ENCODE measurements around the gene DAP.
A peak's percentile ranks its signal among the peaks of the same experiment; 100 is the strongest.
"Not testable (repeated sequence)": the region's sequence is repeated elsewhere in the genome, so short reads cannot be mapped to it uniquely, and the experiment has no call there.

Gene DAP

DNA sequence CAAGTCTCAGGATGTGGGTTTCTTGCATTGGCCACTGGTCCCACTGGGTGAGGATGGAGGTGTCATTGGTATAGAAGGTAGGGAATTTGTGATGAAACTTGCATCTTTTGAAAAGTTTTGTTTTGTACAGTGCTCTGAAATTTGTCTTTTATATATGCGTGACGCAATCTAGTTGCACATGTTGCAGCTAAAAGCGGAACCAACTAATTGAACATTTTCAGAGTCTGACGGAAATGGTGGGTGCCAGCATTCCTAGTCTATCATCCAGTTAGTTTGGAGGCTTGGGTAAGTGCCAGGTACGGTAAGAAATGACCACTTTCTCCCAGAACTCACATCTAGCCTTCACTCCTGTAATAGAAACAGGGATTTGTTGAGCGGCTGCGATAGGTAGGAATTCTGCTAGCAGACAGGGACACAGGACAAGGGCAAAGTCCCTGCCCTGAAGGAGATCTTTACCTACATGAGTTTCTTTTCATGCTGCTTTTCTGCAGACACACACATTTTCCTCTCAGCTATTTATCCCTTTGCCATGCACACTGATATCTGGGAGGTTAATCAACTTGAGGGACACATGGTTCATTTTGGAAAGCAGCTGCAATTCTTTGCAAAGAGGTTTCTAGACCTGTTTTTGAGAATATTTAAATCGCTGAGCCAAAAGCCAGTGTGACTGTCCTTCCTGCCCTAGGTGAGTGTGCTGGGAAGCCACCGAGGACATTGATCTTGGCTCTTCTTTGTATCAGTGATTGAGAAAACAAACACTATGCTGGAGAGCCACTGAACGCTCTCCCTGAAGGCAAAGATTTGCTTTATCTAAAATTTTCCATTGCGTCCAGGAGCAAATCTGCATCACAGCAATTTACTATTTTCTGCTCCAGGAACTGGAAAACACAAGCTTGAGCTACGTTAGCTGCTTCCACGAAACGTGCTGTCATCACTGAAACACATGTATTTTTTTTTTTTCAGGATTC lies 89.7 kb downstream of the DAP start:
- no peaks in the 10 kb centered on the region for H3K36me3 Mint-ChIP-seq
- H3K4me3 Mint-ChIP-seq, result no peak overlapping the region
- no peak for DNase-seq (ENCODE audit: low spot score in 2 of 2)
- no peak overlapping the region for H3K27ac Mint-ChIP-seq
- peaks cover 12% of the 10 kb centered on the region for H3K4me1 Mint-ChIP-seq
- H3K9me3 Mint-ChIP-seq, result no peaks in the 10 kb centered on the region
- ATAC-seq, result no peak

DNA sequence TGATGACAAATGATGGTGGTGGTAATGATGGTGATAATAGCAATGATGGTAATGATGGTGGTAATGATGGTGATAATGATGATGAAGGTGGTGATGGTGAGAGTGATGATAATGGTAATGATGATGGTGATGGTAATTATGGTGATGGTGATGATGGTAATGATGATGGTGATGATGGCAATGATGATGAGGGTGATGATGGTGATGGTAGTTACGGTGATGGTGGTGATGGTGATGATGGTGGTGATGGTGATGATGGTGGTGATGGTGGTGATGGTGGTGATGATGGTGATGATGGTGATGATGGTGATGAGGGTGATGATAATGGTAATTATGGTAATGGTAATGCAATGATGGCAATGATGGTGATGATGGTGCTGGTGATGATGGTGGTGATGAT lies 91.1 kb downstream of the DAP start:
- no peak for DNase-seq (ENCODE audit: low spot score in 2 of 2)
- no peaks in the 10 kb centered on the region for H3K9me3 Mint-ChIP-seq
- ATAC-seq, result no peak
- H3K4me3 Mint-ChIP-seq, result no peak overlapping the region
- peaks cover 4% of the 10 kb centered on the region for H3K4me1 Mint-ChIP-seq
- no peak overlapping the region for H3K27ac Mint-ChIP-seq
- H3K36me3 Mint-ChIP-seq, result no peaks in the 10 kb centered on the region

DNA sequence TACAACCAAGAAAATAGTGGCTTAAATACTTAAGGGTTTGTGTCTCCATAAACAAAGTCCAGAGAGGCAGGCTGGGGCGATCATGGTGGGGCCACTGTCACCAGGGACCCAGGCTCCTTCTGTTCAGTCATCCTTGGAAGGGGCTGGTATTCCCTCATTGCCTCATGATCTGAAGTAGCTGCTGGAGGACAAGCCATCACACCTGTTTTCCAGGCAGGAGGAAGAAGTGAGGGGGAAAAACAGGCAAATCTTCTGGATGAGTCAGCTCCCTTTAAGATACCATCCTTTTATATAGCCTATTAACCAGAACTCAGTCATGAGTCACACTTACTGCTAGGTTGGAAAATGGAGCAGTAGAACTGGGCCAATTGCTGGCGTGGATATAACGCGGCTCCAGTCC lies 92.3 kb downstream of the DAP start:
- no peak for ATAC-seq
- no peak overlapping the region for H3K27ac Mint-ChIP-seq
- H3K36me3 Mint-ChIP-seq, result no peaks in the 10 kb centered on the region
- H3K9me3 Mint-ChIP-seq, result no peaks in the 10 kb centered on the region
- DNase-seq (ENCODE audit: low spot score in 2 of 2), result no peak
- H3K4me3 Mint-ChIP-seq, result no peak overlapping the region
- H3K4me1 Mint-ChIP-seq, result peaks cover 4% of the 10 kb centered on the region

DNA sequence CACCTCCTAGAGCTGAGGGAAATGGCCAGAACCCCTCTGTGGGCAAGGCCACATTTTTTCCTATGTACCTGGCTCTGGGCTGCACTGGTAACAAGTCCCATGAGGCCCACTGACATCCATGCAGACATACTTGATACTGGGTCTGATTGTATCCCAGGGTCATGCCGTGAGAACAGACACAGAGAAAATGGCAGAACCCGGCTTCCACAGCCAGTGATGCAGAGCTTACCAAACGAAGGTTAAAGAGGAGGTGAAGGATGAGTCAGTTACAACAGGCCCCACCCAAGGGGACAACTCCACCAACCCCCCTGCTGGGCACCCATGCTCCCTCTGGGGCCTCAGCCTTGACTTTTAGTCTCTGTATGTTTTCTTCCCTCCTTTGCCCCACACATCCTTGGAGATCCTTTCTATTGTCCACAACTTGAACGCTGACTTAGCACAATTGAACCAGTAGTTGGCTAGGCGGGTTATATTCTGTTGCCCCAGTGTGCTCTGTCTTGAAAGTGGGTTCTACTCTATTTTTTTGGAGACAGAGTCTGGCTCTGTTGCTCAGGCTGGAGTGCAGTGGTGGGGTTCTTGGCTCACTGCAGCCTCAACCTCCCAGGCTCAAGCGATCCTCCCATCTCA lies 93.5 kb downstream of the DAP start:
- ATAC-seq (no peak), DNase-seq (ENCODE audit: low spot score in 2 of 2) (no peak)
- Mint-ChIP-seq H3K4me1 (no peaks in the 10 kb centered on the region), H3K4me3 (no peak overlapping the region), H3K9me3 (no peaks in the 10 kb centered on the region), H3K36me3 (no peaks in the 10 kb centered on the region), H3K27ac (no peak overlapping the region)

DNA sequence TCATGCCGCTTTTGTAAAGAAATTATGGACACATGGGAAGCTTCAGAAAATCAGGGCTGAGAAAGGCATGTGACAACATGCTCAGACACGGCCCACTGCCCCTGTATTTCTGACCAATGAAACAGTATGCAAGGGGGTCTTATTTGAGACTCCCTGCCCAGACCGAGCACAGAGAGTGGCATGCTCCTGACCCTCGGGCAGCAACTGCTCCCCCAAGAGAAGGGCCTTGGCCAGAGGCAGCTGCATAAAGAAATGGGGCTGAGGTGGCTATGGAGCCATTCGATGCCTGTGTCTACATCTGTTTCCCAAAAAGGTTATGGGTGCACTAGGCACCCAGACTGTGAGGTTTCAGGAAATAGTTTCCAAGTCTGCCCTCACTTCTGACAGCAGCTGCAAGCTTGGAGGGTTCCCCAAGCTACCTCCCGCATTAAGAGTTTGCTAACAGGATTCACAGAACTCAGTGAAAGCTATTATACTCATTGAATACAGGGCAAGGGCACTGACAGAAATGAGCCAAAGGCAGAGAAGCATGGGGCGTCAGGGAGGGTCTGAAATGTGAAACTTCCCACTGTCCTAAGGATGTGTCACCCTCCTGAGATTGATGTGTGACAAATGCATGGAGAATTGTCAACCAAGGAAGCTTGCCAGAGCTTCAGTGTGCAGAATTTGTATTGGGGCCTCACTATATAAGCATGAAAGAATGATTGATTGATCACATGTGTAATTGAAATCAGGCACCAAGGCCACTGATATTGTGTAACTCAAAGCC lies 94.3 kb downstream of the DAP start:
- DNase-seq (ENCODE audit: low spot score in 2 of 2), result no peak
- H3K4me3 Mint-ChIP-seq, result no peak overlapping the region
- H3K9me3 Mint-ChIP-seq, result no peaks in the 10 kb centered on the region
- no peaks in the 10 kb centered on the region for H3K4me1 Mint-ChIP-seq
- no peaks in the 10 kb centered on the region for H3K36me3 Mint-ChIP-seq
- H3K27ac Mint-ChIP-seq, result no peak overlapping the region
- ATAC-seq, result no peak

DNA sequence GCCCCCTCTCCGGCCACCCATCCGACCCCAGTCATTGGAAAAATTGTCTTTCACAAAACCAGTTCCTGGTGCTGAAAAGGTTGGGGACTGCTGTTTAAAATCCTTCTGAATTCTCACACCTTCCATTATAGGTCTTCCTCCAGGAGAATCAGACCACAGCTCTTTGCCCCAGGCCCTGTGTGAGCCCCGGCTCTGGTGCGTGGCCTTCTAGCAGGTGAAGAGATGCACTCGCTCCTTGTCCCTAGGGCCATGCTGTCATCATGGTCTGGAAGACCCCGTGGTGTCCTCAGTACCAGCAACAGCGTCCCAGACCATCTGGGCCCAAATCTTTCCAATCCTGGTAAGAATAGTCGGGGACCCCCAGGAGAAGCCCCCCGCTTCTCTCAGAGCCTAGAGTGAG lies 95.2 kb downstream of the DAP start:
- H3K4me3 Mint-ChIP-seq, result no peak overlapping the region
- no peaks in the 10 kb centered on the region for H3K36me3 Mint-ChIP-seq
- H3K9me3 Mint-ChIP-seq, result no peaks in the 10 kb centered on the region
- DNase-seq (ENCODE audit: low spot score in 2 of 2), result no peak
- no peaks in the 10 kb centered on the region for H3K4me1 Mint-ChIP-seq
- no peak for ATAC-seq
- no peak overlapping the region for H3K27ac Mint-ChIP-seq

DNA sequence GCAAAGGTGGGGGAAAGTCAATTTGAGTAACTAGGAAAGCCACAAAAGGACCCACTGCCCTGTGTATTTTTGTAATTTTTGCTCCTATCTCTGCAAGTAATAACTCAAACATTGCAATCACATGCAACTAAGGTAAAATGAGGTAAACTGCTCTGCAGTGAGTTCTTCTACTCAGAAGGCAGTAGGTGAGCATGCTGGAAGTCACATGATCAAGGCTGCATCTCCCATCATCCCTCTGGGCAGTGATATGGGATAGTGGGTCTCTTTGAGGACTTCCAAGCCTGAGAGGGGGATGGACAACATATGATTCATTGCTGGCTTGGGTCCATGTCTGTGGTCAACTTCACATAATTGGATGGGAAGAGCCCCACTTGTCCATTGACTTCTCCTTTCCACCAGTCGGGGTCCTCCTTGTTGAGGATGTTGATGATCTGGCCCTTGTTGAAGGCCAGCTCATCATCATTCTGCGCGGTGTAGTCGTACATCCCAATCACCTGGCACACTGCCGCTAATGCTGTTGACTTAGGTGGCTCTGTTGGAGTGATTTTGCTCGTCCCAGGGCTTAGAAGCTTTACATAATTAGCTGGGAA lies 96.8 kb downstream of the DAP start:
- H3K27ac Mint-ChIP-seq; H3K9me3 Mint-ChIP-seq; H3K4me1 Mint-ChIP-seq; DNase-seq (ENCODE audit: low spot score in 2 of 2); ATAC-seq; H3K4me3 Mint-ChIP-seq; H3K36me3 Mint-ChIP-seq: not testable (repeated sequence)

DNA sequence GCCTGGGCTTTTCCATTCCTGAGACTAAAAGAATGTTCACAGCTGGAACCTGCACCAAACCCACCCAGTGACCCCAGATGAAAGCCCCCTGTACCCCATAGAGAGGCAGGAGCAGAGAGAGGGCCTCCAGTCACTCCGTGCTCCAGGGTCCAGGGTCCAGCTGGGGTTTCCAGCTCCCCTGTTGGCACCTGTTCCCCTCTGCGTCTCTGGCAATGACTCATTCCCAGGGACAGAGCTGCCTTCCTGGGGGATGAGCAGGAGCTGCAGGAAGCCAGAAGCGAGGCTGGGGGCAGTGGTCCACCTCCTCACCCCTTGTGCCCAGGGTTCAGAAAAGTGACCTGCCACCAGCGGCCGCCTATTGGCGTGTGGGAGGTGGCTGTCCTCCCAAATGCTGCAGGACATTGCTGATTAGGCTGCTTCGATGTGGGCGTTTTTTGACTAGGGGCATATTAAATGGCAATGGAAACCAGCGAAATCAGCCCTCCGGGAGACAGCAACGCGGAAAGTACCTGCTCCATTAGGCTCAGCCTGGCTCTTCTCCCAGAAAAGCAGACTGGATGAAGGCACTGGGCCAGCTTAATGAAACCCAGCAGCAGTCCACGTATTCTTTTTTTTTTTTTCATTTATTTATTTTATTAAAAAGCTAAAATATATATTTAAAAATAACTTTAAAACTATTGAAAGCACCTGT lies 97.4 kb downstream of the DAP start:
- no peaks in the 10 kb centered on the region for H3K36me3 Mint-ChIP-seq
- H3K27ac Mint-ChIP-seq, result no peak overlapping the region
- no peak for DNase-seq (ENCODE audit: low spot score in 2 of 2)
- no peaks in the 10 kb centered on the region for H3K9me3 Mint-ChIP-seq
- no peak for ATAC-seq
- H3K4me1 Mint-ChIP-seq, result no peaks in the 10 kb centered on the region
- no peak overlapping the region for H3K4me3 Mint-ChIP-seq

DNA sequence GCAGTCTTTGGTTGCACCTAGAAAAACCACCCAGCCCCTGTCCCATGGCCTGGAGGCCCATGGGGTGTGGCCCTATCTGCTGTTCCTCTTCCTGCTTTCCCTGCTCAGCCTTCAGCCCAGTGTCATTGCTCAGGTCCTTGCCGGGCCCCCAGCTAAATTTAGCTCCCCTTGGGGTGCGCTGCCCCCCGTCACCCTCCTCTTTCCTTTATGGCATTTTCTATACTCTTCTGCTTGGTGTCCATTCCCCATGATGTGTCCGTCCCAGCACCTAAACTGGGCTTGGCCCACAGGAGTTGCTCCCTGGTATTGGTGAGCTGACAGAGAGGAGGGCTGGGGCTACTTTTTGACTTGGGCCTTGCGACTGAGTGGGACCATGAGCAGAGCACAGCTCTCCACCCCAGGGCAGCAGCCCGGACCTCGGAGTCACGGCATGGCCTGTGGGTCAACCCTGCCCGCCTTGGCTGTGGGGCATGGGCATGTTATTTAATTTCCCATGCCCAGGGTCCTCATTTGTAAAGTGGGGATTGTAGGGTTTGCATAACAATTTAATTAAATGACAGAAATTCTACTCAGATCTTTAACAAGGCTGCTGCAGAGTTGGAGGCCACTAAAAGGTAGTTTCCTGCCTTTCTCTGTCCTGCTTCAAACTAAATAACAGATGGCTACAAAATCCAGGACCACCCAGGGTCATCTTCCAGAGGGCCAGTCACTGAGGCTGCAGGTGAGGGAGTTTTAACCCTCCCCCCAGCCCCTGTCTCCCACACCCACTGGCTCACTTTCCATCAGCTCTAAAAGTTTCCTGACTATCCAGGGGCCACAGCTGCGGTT lies 98.2 kb downstream of the DAP start:
- DNase-seq (ENCODE audit: low spot score in 2 of 2) (no peak), ATAC-seq (no peak)
- H3K27ac Mint-ChIP-seq, result peak overlapping the region; percentile 9
- no peaks in the 10 kb centered on the region for H3K4me1 Mint-ChIP-seq
- no peaks in the 10 kb centered on the region for H3K9me3 Mint-ChIP-seq
- no peaks in the 10 kb centered on the region for H3K36me3 Mint-ChIP-seq
- no peak overlapping the region for H3K4me3 Mint-ChIP-seq

DNA sequence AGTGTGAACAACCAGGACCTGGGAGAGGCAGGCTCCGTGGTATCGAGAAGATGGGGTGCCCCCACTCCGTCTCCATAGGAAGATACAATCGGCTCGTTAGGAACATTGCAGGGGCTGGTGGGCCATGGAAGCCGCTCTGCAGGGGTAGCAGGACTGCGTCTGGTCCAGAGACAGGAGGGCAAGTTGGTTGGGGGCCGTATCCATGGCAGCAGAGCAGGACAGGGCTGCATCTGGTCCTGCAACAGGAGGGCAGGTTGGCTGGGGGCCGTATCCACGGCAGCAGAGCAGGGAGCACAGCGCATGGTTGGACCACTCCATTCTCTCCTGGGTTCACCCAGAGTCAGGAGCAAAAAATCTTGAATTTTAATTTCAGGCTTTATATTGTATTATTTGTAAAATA lies 99.0 kb downstream of the DAP start:
- H3K4me3 Mint-ChIP-seq, result no peak overlapping the region
- no peak for ATAC-seq
- H3K4me1 Mint-ChIP-seq, result no peaks in the 10 kb centered on the region
- H3K36me3 Mint-ChIP-seq, result no peaks in the 10 kb centered on the region
- peak overlapping the region; percentile 9 for H3K27ac Mint-ChIP-seq
- DNase-seq (ENCODE audit: low spot score in 2 of 2), result no peak
- no peaks in the 10 kb centered on the region for H3K9me3 Mint-ChIP-seq

DNA sequence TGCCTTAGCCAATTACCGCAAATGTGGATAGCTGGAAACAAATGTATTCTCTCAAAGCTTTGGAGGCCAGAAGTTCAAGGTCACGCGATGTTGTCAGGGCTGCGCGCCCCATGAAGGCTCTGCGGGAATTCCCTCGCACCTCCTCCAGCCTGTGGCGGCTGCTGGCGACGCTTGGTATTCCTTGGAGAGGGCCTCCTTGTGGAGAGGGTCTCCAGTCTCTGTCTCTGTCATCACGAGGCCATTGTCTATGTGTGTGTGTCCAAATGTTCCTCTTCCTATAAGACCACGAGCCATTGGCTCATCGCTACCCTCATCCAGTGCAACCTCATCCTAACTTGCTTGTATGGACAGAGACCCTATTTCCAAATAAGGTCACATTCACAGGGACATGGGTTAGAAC lies 99.6 kb downstream of the DAP start:
- Mint-ChIP-seq H3K9me3 (no peaks in the 10 kb centered on the region), H3K27ac (no peak overlapping the region), H3K4me3 (no peak overlapping the region), H3K36me3 (no peaks in the 10 kb centered on the region), H3K4me1 (no peaks in the 10 kb centered on the region)
- ATAC-seq (no peak), DNase-seq (ENCODE audit: low spot score in 2 of 2) (no peak)

DNA sequence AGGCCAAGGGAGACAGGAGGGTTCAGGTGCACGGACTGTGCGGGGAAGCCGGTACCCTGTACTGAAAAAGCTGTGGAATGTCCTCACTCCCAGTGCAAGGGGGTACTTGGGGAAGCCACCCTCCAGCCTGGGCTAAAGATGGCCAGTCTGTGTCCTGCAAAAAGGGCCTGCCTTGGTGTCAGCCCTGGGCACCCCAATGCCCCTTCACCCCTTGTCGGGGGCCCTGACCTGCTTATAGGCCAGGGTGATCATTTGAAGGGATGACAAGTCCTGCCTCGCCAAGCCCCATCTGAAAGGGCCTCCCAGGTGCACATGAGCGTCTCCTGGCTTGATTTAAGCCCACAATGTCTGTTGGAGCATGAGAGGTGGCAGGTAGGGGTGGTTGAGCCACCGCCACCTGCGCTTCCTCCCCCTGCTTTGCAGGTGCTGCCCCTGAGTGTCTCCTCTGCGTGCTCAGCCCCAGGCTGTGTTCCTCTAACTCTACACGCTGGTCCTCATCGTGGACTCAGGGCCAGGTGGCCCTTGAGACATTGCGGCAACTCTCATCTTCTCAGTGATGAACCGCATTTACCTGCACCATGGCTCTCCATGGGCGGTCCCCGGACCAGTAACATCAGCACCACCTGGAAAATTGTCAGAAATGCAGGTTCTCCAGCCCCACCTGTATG lies 100.2 kb downstream of the DAP start:
- Mint-ChIP-seq H3K36me3 (no peaks in the 10 kb centered on the region), H3K4me1 (no peaks in the 10 kb centered on the region), H3K4me3 (no peak overlapping the region), H3K9me3 (no peaks in the 10 kb centered on the region), H3K27ac (no peak overlapping the region)
- DNase-seq (ENCODE audit: low spot score in 2 of 2) (no peak), ATAC-seq (peak; percentile 23)

DNA sequence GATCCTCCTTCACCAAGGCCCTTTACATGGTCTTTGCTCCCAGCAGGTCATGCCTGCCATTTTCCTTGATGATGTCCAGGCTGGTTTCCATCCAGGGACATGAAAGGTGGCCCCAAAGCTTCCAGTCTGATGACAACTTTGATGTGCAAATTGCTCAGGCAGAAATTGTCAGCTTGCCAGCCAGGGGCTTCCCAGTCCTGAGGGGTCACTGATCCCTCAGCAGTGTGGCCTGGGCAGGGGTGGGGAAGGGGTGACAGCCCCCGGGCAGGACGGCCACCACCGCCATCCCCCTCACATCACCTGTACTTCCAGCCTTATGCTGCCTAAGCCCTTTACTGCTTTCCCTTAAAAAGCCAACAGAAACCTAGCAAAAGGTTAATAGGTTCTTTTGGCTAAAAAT lies 100.9 kb downstream of the DAP start:
- no peaks in the 10 kb centered on the region for H3K4me1 Mint-ChIP-seq
- no peak overlapping the region for H3K27ac Mint-ChIP-seq
- no peaks in the 10 kb centered on the region for H3K9me3 Mint-ChIP-seq
- H3K36me3 Mint-ChIP-seq, result no peaks in the 10 kb centered on the region
- H3K4me3 Mint-ChIP-seq, result no peak overlapping the region
- no peak for DNase-seq (ENCODE audit: low spot score in 2 of 2)
- no peak for ATAC-seq

DNA sequence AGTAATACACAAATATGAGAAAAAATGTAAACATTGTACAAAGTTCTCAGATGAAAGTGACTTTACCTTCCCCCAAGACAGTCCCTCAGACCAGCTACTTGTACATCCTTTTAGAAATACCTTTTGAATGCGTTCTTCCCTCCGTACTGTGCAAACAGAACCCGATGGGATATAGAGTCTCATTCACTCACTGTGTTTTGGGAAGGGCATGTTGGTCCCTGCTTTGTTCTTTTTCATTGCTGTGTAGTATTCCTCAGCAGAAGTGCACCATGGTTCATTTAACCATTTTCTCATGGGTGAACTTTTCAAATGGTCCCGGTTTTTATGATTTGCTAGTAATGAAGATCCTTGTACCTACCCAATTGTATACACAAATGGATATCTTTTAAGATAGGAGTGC lies 102.8 kb downstream of the DAP start:
- no peak for DNase-seq (ENCODE audit: low spot score in 2 of 2)
- H3K9me3 Mint-ChIP-seq, result no peaks in the 10 kb centered on the region
- H3K36me3 Mint-ChIP-seq, result no peaks in the 10 kb centered on the region
- no peaks in the 10 kb centered on the region for H3K4me1 Mint-ChIP-seq
- no peak for ATAC-seq
- H3K4me3 Mint-ChIP-seq, result no peak overlapping the region
- no peak overlapping the region for H3K27ac Mint-ChIP-seq
